ENCODE measurements around the gene LASP1.

Gene LASP1

DNA sequence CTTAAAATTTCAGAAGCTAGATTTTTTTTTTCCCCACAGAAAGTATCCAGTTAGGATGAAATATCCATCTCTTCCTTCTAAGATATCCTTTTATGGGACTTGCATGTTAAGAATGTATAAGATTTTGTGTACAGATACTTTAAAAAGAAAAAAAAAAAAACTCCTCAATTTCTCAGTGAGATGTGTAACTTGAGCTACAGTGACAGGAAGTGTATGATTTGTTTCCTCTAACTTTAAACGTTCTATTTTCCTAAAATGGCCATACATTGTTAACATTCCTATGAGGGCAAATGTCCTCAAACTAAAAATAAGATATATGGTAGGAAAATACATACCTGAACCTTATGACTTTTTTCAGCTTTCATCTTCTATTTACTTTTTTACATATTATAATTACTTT, 88.5 kb downstream of the LASP1 start:
- TF ChIP-seq CTCF (IDR thresholded peaks at IDR 0.05; ENCODE audit: borderline replicate concordance, insufficient read depth, low read depth, low read length): no peak
- no peak overlapping the region for H3K4me3 ChIP-seq (ENCODE audit: low read depth, low read length)

DNA sequence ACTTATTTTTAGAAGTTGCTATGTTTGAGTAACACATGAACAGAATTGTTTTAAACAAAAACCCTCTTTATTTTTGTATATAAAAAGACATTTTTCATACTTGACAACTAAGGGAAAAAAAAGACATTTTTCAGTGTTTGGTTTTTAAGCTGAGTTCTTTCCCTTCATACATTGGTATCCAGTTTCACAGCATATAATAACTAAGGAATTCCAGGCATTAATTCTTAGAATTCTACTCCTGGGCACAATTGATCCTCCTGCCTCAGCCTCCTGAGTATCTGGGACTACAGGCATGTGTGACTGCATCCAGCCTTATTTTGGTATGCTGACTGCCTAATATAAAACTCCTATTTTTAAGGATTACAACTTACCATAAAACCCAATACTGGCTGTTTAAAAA, 88.9 kb downstream of the LASP1 start:
- no peak overlapping the region for H3K4me3 ChIP-seq (ENCODE audit: low read depth, low read length)
- TF ChIP-seq CTCF (IDR thresholded peaks at IDR 0.05; ENCODE audit: borderline replicate concordance, insufficient read depth, low read depth, low read length): no peak

DNA sequence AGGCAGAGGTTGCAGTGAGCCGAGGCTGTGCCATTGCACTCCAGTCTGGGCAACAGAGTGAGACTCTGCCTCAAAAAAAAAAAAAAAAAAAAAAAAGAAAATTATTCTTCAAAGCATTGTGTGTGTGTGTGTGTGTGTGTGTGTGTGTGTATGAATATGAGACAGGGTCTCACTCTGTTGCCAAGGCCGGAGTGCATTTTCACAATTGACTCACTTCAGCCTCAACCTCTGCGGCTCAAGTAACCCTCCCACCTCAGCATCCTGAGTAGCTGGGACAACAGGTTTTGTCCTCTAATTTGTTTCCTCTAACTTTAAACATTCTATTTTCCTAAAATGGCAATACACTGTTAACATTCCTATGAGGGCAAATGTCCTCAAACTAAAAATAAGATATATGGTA, 89.7 kb downstream of the LASP1 start:
- TF ChIP-seq CTCF (IDR thresholded peaks at IDR 0.05; ENCODE audit: borderline replicate concordance, insufficient read depth, low read depth, low read length): no peak
- H3K4me3 ChIP-seq (ENCODE audit: low read depth, low read length): no peak overlapping the region

GRCh38 chr17:38960402-38960801, 90.5 kb downstream of the LASP1 start:
- H3K4me3 ChIP-seq (ENCODE audit: low read depth, low read length): no peak overlapping the region
- TF ChIP-seq CTCF (IDR thresholded peaks at IDR 0.05; ENCODE audit: borderline replicate concordance, insufficient read depth, low read depth, low read length): no peak

DNA sequence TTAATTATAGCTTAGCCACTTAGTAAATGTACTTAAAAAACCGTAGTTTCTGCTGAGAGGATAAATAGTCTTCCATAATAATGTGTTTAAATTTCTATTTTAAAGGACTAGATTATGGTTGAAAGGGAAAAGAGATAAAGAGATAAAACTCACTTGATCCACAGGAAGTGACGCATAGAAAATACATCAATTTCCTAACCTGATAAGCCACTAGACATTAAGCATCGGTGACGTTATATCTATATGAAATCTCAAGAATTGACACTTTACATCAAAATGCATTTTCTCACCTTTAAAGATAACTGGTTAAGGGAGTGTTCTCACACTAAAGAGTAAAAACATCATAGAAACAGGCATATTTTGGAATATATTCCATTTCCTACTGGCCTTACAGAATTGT, 91.6 kb downstream of the LASP1 start:
- H3K4me3 ChIP-seq (ENCODE audit: low read depth, low read length): no peak overlapping the region
- TF ChIP-seq CTCF (IDR thresholded peaks at IDR 0.05; ENCODE audit: borderline replicate concordance, insufficient read depth, low read depth, low read length): no peak

DNA sequence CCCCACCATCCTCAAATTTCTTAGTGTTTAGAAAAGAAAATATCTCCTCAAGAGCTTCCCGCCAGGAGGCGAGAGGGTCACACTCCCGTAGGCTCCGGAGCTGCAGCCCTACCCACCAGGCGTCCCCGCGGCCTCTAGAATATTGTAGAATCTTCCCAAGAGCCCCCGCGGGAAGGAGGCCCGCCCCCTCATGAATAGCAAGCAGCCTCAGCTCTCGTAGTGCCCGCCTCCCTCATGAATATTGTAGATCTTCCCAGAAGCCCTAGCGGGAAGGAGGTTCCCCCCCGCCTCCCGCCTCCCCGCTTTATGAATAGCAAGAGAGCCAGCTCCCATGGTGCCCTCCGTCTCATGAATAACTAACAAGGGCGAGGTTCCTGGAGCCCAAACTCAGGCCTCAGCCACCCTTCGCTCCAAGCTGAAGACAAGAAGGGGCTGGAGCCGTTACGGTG, 97.5 kb downstream of the LASP1 start, which contains the start of gene FBXO47:
FBXO47 (minus strand) TSS at position 114 of the 449 bp plus-strand sequence. CDS start 4,378 bp downstream, outside the sequence.
- no peak for TF ChIP-seq CTCF (IDR thresholded peaks at IDR 0.05; ENCODE audit: borderline replicate concordance, insufficient read depth, low read depth, low read length)
- H3K4me3 ChIP-seq (ENCODE audit: low read depth, low read length): no peak within 1 kb of the TSS

- no peak for TF ChIP-seq CTCF (IDR thresholded peaks at IDR 0.05; ENCODE audit: borderline replicate concordance, insufficient read depth, low read depth, low read length)
- no peak overlapping the region for H3K4me3 ChIP-seq (ENCODE audit: low read depth, low read length)
Measured at GRCh38 chr17:38969281-38969680, 99.4 kb downstream of the LASP1 start.

All from GM12875 (cell line).